ENCODE data around the gene MATN4.

DNA sequence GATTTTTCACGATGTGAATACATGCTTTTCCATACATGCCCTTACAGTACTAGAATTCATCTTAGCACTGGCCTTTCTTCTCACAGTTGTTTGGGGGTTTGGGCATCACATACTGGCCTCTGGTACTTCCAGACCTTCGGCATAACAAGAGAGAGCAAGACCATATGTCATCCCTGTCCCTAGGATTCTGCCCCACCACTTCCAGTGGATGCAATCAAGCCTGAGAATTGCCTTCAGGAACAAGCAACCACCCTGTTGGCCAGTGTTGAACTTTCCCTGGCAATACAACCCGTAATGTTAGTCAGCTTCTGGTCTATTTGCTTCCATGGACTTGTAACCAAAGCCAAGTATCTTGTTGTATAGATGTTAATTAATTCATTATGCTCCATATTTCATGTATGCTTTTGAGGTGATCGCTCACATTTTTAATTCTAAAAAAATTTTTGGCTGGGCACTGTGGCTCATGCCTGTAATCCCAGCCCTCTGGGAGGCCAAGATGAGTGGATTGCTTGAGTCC lies 38.3 kb downstream of the MATN4 start:
- TF ChIP-seq, protein P1, sequence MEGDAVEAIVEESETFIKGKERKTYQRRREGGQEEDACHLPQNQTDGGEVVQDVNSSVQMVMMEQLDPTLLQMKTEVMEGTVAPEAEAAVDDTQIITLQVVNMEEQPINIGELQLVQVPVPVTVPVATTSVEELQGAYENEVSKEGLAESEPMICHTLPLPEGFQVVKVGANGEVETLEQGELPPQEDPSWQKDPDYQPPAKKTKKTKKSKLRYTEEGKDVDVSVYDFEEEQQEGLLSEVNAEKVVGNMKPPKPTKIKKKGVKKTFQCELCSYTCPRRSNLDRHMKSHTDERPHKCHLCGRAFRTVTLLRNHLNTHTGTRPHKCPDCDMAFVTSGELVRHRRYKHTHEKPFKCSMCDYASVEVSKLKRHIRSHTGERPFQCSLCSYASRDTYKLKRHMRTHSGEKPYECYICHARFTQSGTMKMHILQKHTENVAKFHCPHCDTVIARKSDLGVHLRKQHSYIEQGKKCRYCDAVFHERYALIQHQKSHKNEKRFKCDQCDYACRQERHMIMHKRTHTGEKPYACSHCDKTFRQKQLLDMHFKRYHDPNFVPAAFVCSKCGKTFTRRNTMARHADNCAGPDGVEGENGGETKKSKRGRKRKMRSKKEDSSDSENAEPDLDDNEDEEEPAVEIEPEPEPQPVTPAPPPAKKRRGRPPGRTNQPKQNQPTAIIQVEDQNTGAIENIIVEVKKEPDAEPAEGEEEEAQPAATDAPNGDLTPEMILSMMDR (IDR thresholded peaks at IDR 0.05), result no peak
- no peak for TF ChIP-seq POLR2A (IDR thresholded peaks at IDR 0.05)
